ENCODE measurements around the gene ADCY4. TPM values are rescaled to one million over a fixed set of nuclear protein-coding genes. Genes with fewer than 3 reads are reported as not detected.

ADCY4 gene
- total RNA-seq, 1 donor from 2014 or later = 74.6 TPM

DNA sequence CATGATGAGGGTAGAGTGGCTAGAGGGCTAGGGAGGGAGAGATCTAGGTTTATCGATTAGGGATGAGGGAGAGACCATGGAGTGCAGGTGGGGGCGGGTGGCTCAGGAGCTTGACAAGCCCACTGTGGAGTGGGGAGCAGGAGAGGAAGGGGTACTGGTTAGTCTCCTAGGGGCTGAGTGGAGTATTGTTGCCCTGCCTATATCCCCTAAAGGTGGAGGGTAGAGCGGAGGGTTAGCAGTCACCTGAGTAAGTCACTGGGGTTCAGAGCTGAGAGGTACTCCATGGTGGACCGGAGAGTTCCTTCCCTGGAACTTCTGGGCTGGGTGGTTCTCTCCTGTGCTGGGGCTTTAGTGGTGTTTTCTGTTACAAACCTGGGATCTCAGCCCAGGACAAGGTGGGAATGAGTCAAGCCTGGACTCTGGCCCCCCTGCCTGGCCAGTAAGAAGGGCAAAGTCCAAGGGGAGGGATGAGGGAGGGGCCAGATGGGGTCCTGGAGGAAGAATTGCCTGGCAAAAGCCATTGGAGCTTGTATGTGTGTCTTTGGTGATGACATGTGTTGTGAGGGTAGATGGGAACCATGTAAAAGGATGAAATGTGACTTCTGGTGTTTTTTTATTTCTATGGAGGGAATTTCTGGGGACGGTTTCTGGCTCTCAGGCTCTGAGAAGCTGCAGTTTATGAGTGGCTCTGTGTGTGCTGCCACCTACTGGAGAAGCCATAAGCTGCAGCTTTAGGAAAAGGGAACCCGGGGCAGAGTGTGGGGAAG, 27.1 kb downstream of the ADCY4 start, which contains the start of gene CIDEB:
Gene CIDEB, minus strand, starts transcription at position 403 of the 767 bp plus-strand sequence. Its CDS starts 119 bp downstream, at position 284.
- peak within 1 kb of the TSS; percentile 63 for H3K4me3 Mint-ChIP-seq (ENCODE audit: unreplicated experiment)
- peaks cover 40% of the 10 kb centered on the region for H3K4me1 Mint-ChIP-seq (ENCODE audit: unreplicated experiment)
- peak; percentile 78 for DNase-seq (ENCODE audit: low spot score)
- H3K27ac Mint-ChIP-seq (ENCODE audit: unreplicated experiment) = no peak within 1 kb of the TSS
- H3K36me3 Mint-ChIP-seq (ENCODE audit: low read depth, unreplicated experiment) = peaks cover 41% of the 10 kb centered on the region
- no peaks in the 10 kb centered on the region for H3K9me3 Mint-ChIP-seq (ENCODE audit: unreplicated experiment)
- TF ChIP-seq, protein P1, sequence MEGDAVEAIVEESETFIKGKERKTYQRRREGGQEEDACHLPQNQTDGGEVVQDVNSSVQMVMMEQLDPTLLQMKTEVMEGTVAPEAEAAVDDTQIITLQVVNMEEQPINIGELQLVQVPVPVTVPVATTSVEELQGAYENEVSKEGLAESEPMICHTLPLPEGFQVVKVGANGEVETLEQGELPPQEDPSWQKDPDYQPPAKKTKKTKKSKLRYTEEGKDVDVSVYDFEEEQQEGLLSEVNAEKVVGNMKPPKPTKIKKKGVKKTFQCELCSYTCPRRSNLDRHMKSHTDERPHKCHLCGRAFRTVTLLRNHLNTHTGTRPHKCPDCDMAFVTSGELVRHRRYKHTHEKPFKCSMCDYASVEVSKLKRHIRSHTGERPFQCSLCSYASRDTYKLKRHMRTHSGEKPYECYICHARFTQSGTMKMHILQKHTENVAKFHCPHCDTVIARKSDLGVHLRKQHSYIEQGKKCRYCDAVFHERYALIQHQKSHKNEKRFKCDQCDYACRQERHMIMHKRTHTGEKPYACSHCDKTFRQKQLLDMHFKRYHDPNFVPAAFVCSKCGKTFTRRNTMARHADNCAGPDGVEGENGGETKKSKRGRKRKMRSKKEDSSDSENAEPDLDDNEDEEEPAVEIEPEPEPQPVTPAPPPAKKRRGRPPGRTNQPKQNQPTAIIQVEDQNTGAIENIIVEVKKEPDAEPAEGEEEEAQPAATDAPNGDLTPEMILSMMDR (IDR thresholded peaks at IDR 0.05; ENCODE audit: unreplicated experiment) = peak; percentile 70
- H3K27me3 Mint-ChIP-seq (ENCODE audit: unreplicated experiment) = peaks cover 13% of the 10 kb centered on the region

DNA sequence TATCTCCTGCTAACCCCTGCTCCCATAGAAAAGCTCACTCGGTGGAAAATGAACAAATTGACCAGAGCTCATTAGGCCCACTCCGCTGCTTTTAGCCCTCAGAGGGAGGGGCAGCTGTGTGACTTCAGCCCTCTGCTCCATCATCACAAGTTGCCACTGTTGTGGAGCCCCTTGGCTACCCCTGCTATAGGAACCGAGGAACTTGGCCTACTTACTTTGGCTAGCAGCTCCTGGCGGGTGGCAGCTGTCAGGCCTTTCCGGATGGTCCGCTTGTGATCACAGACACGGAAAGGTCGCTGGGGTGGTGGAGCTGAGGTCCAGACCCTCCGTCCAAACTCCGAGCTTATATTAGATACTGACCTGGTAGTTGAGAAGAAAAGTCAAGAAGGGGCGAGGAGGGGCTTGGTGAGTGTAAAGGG, 27.7 kb downstream of the ADCY4 start:
- Mint-ChIP-seq H3K9me3 (ENCODE audit: unreplicated experiment) (no peaks in the 10 kb centered on the region), H3K36me3 (ENCODE audit: low read depth, unreplicated experiment) (peaks cover 46% of the 10 kb centered on the region), H3K27ac (ENCODE audit: unreplicated experiment) (no peak overlapping the region), H3K27me3 (ENCODE audit: unreplicated experiment) (peaks cover 11% of the 10 kb centered on the region), H3K4me3 (ENCODE audit: unreplicated experiment) (no peak overlapping the region), H3K4me1 (ENCODE audit: unreplicated experiment) (peaks cover 34% of the 10 kb centered on the region)
- DNase-seq (ENCODE audit: low spot score) = no peak
- TF ChIP-seq, protein P1 (IDR thresholded peaks at IDR 0.05; ENCODE audit: unreplicated experiment) = no peak

GRCh38 chr14:24304019-24304387, 30.9 kb downstream of the ADCY4 start:
- no peaks in the 10 kb centered on the region for H3K9me3 Mint-ChIP-seq (ENCODE audit: unreplicated experiment)
- no peak for DNase-seq (ENCODE audit: low spot score)
- no peak overlapping the region for H3K27ac Mint-ChIP-seq (ENCODE audit: unreplicated experiment)
- H3K27me3 Mint-ChIP-seq (ENCODE audit: unreplicated experiment) = peaks cover 14% of the 10 kb centered on the region
- peaks cover 28% of the 10 kb centered on the region for H3K4me1 Mint-ChIP-seq (ENCODE audit: unreplicated experiment)
- TF ChIP-seq, protein P1 (IDR thresholded peaks at IDR 0.05; ENCODE audit: unreplicated experiment) = no peak
- H3K4me3 Mint-ChIP-seq (ENCODE audit: unreplicated experiment) = peak overlapping the region; percentile 62
- H3K36me3 Mint-ChIP-seq (ENCODE audit: low read depth, unreplicated experiment) = peaks cover 40% of the 10 kb centered on the region

- TF ChIP-seq, protein P1 (IDR thresholded peaks at IDR 0.05; ENCODE audit: unreplicated experiment) = no peak
- peaks cover 16% of the 10 kb centered on the region for H3K27me3 Mint-ChIP-seq (ENCODE audit: unreplicated experiment)
- peak overlapping the region; percentile 93 for H3K4me3 Mint-ChIP-seq (ENCODE audit: unreplicated experiment)
- no peak for DNase-seq (ENCODE audit: low spot score)
- H3K4me1 Mint-ChIP-seq (ENCODE audit: unreplicated experiment) = peaks cover 24% of the 10 kb centered on the region
- H3K9me3 Mint-ChIP-seq (ENCODE audit: unreplicated experiment) = no peaks in the 10 kb centered on the region
- peak overlapping the region; percentile 74 for H3K27ac Mint-ChIP-seq (ENCODE audit: unreplicated experiment)
- H3K36me3 Mint-ChIP-seq (ENCODE audit: low read depth, unreplicated experiment) = peaks cover 43% of the 10 kb centered on the region
These were observed 34.4 kb downstream of the ADCY4 start for GRCh38 chr14:24300326-24300980.

All from endothelial cell (in vitro differentiated cells).